ENCODE data around the gene CDC42BPB.

The CDC42BPB gene

DNA sequence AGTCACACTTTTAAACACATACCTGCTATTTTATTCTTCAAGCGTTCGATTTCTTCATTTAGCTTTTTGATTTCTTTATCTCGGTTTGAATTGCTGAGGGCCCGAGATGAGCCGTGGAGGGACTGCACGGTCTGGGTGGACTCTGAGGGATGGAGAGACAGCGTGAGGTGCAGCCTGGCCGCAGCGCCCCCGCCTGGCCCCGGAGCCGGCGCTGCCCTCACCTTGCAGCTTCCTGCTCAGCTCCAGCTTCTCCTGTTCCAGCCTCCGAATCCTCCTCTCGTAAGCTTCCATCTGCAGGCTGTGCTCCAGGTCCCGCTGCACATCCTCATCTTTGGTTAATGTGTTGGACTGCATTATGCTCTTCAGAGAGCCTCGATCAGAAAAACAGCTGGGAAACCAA lies 81.7 kb downstream of the CDC42BPB start:
- in situ Hi-C loops (cut with MboI; ENCODE audit: low sequenced_read_pairs, unreplicated experiment) = no loop called here
- TF ChIP-seq, protein P1, sequence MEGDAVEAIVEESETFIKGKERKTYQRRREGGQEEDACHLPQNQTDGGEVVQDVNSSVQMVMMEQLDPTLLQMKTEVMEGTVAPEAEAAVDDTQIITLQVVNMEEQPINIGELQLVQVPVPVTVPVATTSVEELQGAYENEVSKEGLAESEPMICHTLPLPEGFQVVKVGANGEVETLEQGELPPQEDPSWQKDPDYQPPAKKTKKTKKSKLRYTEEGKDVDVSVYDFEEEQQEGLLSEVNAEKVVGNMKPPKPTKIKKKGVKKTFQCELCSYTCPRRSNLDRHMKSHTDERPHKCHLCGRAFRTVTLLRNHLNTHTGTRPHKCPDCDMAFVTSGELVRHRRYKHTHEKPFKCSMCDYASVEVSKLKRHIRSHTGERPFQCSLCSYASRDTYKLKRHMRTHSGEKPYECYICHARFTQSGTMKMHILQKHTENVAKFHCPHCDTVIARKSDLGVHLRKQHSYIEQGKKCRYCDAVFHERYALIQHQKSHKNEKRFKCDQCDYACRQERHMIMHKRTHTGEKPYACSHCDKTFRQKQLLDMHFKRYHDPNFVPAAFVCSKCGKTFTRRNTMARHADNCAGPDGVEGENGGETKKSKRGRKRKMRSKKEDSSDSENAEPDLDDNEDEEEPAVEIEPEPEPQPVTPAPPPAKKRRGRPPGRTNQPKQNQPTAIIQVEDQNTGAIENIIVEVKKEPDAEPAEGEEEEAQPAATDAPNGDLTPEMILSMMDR (IDR thresholded peaks at IDR 0.05; ENCODE audit: borderline replicate concordance, control extremely low read depth, extremely low read depth, insufficient read depth, missing control alignments) = no peak

DNA sequence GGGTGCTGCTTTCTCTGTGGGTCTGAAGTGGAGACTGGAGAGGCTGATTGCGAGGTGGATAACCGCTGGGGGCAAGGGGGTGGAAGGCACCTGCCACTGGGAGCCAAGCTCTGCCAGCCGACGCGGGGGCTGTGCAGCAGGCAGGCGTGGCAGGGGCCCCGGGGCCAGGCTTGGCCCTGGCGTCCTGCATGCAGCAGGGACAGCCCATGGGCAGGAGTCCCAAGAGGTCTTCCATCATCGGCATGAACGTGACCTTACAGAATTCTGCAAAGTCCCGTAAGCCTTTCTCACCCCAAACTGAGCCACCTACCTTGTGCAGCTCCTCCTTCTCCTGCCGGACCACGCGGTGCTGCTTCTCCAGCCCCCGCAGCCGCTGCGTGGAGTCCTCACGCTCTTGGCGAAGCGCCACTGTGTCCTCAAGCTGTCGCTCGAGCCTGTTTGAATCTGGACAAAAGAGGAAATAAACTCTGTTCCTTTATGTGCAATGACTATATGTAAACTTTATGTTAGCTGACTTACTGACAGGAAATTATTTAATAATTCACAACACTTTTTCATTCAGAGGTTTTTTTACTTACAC lies 83.6 kb downstream of the CDC42BPB start:
- in situ Hi-C loops (cut with MboI; ENCODE audit: low sequenced_read_pairs, unreplicated experiment) = no loop called here
- no peak for DNase-seq (ENCODE audit: low spot score)
- TF ChIP-seq, protein P1 (IDR thresholded peaks at IDR 0.05; ENCODE audit: borderline replicate concordance, control extremely low read depth, extremely low read depth, insufficient read depth, missing control alignments) = no peak

More for the DNA sequence above, 81.7 kb downstream of the CDC42BPB start:
- no peak for DNase-seq (ENCODE audit: low spot score)

DNA sequence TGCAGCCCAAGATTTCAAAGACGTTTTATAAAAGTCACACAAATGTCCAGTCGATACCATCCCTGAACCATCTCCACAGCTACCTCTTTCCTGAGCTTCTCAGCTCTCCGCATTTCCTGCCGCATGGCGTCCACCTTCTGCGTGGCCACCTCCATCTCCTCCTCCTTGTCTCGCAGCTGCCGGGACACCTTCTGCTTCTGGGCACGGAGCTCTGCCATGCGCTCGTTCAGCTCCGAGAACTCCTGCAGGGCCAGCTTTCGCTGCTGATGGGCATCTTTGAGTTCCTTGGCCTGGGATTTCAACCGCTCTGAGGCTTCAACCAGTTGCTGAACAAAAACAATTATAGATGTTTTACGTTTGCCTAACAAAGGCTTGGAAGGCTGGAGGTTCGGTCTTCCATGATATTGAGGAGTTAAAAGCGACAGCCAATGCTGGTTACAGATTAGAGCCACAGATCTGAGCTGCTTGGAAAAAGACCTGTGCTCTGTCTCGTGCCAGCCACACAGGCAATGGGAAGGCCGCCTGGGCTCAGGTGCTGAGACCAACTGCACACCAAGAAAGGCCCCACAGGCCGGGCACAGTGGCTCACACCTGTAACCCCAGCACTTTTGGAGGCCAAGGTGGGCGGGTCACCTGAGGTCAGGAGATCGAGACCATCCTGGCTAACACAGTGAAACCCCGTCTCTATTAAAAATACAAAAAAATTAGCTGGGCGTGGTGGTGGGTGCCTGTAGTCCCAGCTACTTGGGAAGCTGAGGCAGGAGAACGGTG lies 85.3 kb downstream of the CDC42BPB start:
- in situ Hi-C loops (cut with MboI; ENCODE audit: low sequenced_read_pairs, unreplicated experiment) = no loop called here
- TF ChIP-seq, protein P1 (IDR thresholded peaks at IDR 0.05; ENCODE audit: borderline replicate concordance, control extremely low read depth, extremely low read depth, insufficient read depth, missing control alignments) = no peak
- no peak for DNase-seq (ENCODE audit: low spot score)

DNA sequence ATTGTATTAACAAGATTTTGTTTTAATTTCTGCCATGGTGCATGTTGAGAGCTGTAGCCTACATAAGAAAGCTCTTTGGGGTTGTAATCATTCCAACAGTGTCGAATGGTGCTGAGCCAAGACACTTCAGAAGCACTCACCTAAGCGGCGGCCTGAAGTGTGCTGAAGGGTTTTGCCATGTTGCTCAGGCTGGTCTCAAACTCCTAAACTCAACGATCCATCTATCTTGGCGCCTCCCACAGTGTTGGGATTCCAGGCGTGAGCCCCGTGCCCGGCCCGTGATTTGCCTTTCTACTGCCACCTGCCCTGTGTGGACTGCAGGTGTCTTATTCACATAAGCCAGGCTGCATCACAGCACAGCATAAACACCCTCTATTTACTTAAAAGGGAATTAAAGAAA lies 86.0 kb downstream of the CDC42BPB start:
- DNase-seq (ENCODE audit: low spot score) = no peak
- in situ Hi-C loops (cut with MboI; ENCODE audit: low sequenced_read_pairs, unreplicated experiment) = no loop called here
- TF ChIP-seq, protein P1 (IDR thresholded peaks at IDR 0.05; ENCODE audit: borderline replicate concordance, control extremely low read depth, extremely low read depth, insufficient read depth, missing control alignments) = no peak

DNA sequence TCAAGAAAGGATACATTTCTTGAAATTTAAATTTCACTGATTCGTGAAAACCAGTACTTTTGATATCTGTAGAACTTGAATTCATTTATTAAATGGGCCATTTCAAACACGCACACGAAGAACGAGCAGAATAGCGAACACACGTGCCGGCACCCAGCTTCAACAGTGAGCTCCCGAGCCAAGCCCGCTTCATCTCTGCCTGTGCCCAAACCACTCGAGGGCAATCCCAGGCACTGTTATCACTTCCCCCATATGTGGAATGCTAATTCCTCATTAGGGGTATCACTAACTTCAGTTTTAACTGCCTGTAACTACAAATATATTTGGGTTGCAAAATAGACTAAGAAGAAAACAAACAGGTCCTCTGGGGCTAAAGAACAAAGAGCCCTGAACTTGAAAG lies 86.9 kb downstream of the CDC42BPB start:
- TF ChIP-seq, protein P1 (IDR thresholded peaks at IDR 0.05; ENCODE audit: borderline replicate concordance, control extremely low read depth, extremely low read depth, insufficient read depth, missing control alignments) = no peak
- in situ Hi-C loops (cut with MboI; ENCODE audit: low sequenced_read_pairs, unreplicated experiment) = no loop called here
- DNase-seq (ENCODE audit: low spot score) = no peak

DNA sequence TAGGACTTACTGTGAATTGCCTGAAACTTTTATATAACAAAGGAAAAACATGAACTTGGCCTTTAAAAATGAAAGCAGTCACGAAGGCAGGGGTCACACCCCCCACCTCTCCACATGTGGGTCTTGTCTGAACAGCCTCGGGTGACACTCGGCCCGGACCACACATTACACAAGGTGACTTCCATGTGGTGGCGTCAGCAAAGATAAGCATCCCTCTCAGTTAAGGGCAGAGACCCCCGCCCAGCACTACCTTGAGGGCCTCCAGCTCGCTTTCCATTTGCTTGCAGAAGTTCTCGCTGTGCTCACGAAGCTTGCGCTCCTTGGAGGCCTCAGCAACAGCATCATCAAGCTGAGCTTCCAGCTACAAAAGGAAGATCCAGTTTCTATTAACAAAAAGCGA lies 87.4 kb downstream of the CDC42BPB start:
- DNase-seq (ENCODE audit: low spot score) = no peak
- TF ChIP-seq, protein P1 (IDR thresholded peaks at IDR 0.05; ENCODE audit: borderline replicate concordance, control extremely low read depth, extremely low read depth, insufficient read depth, missing control alignments) = no peak
- in situ Hi-C loops (cut with MboI; ENCODE audit: low sequenced_read_pairs, unreplicated experiment) = no loop called here

Measured in GM13976 (cell line).